NCI-H1417 treated with DMSO at 0.1 percent for 48 hours (cell line): ENCODE data around the gene TUBGCP6.

Source experiments
- DNase-seq: peaks from one replicate; lab custom pipeline; 2025; lab: John Stamatoyannopoulos, UW

Gene TUBGCP6

DNA sequence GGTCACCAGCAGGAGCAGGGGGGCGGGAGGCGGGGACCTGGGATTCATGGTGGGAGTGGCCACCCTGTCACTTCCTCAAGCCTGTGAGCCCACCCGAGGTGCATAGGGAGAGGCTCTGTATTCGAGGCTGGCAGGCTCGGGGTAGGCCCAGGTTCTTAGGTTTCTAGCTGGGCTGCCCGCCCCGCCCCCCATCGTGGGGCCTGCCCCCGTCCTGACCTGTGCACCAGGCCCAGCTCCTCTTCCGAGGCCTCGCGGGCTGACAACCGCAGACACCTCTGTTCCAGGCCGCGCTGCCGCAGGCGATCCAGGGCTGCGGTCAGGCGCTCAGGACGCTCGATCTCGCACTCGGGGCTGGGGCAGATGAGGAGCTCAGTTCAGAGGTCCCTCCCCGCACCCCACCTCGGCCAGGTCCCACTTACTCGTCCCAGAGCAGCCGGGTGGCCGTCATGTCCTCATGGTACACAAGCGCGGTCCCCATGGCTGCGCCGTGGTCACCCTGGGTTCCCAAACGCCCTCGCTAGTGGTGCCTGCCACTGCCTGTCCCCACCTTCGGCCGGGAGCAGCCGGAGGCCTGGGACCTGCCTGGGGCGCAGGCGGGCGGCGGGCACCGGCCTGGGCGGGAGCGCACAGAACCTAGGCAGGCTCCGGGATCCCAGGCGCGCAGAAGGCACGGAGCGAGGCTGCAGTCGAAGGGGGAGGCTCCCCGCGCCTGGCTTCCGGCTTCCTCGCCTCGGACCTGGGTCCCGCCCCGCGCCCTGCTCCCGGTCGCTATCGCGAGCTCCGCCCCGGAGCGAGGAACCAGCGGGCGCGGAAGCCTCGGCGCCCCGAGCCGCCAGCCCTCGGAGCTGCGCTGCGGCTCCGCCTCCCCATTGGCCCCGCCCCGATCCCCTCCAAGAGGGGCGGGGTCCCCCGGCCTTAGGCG lies 6.0 kb upstream of the TUBGCP6 start, which contains the start of gene HDAC10:
Gene HDAC10 (minus strand): TSS at position 711 of the 922 bp plus-strand sequence. CDS start 233 bp downstream, at position 478.
- no peak for DNase-seq

DNA sequence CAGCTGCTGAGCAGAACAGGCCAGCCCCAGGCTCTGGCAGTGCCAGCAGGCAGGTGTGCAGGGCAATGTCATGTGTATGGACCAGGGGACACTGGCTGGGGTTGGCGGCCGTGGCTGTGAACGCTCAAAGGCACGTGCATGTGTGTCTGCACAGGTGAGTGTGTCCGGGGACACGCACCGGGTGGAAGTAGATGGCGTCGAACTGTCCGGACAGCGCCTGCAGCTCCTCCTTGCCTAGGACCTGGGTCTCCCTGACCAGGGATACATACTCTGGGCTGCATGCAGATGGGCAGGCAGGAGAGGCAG lies 5.4 kb upstream of the TUBGCP6 start:
- no peak for DNase-seq

DNA sequence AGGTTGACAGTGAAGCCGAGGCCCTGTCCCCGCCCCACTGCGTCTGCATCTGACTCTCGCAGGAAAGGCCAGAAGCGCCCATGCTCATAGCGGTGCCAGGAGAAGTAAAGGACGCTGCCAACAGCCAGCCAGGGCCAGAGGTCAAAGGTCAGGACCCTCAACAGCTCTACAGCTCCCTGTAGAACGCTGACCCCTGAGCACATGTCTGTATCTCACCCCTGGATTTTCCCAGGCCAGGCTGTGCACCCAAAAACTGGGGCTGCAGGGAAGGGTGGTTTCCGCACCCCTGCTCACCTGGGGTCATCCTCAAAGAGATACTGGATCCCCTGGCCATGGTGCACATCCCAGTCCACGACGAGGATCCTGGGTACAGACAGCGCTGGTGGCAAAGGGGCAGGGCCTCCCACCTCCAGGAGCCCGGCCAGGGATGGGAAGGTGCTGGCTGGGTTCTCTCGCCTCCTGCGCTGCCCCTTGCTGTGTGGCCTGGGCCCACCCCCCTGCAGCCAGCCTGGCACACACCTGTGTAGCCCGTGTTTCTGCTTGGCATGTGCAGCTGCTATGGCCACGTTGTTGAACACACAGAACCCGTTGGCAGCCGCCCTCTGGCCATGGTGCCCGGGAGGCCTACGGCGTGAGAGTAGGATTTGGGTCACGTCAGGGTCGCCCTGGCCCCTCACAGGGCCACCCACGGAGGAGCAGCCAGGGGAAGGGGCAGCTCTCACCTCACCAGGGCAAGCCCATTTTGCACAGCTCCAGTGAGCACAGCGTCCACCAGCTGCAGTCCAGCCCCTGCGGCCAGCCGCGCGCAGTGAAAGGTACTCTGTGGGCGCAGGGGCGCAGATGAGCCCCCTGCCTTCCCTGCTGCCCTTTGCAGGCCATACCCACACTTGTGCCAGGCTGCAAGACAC lies 4.8 kb upstream of the TUBGCP6 start:
- no peak for DNase-seq

DNA sequence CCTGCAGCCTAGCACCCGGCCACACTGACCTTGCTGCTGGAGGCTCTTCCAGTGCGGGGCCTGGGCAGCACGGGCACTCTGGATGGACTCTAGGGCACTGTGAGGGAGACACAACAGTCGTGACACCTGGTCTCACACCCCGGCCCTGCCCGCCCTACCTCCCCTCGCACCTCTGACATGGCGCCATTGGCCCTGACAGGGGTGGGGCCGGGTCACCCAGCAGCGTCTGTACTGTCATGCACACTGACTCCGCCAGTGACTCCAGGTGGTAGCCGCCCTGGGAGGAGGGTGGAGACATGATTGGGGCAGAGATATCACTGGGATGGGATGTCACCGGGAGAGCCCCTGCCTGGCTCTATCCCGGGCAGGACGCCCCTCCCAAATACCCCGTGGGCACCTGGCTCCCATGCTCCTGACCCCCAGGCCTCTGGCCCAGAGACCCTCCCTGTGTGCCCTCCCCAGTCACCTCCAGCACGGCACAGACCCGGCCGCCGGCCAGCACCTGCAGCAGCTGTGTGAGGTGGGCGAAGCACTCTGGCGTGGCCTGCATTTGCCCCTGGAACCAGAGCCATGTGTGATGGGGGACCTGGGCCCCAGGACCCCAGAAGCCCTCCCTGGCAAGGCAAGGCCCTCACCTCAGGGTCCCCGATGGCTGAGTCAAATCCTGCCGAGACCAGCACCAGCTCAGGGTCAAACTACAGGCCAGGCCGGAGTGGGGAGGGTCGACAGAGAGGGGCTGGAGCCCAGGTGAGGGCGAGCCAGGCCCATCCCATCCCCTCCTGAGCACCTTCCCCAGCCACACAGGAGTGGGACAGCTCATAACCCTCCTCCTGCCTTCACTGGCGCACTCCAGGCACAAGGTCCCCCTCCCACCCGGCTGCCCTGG lies 3.6 kb upstream of the TUBGCP6 start:
- no peak for DNase-seq

DNA sequence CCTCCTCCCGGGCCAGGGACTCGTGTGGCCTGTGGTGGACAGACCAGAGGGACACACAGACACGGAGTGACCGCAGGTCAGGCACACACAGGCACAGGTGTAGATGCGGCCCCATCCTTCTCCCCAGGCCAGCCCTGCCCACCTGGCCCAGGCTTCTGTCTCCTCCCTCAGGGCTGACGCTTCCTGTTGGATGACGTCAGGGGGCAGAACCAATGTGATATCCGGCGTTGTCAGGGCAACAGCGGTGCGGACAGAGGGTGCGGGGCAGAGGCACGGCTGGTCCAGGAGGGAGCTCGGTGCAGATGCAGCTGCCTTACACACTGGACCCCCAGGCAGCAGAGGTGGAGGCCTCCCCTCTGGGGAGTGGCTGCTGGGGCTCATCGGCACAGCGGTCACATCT lies 2.9 kb upstream of the TUBGCP6 start:
- DNase-seq: no peak

DNA sequence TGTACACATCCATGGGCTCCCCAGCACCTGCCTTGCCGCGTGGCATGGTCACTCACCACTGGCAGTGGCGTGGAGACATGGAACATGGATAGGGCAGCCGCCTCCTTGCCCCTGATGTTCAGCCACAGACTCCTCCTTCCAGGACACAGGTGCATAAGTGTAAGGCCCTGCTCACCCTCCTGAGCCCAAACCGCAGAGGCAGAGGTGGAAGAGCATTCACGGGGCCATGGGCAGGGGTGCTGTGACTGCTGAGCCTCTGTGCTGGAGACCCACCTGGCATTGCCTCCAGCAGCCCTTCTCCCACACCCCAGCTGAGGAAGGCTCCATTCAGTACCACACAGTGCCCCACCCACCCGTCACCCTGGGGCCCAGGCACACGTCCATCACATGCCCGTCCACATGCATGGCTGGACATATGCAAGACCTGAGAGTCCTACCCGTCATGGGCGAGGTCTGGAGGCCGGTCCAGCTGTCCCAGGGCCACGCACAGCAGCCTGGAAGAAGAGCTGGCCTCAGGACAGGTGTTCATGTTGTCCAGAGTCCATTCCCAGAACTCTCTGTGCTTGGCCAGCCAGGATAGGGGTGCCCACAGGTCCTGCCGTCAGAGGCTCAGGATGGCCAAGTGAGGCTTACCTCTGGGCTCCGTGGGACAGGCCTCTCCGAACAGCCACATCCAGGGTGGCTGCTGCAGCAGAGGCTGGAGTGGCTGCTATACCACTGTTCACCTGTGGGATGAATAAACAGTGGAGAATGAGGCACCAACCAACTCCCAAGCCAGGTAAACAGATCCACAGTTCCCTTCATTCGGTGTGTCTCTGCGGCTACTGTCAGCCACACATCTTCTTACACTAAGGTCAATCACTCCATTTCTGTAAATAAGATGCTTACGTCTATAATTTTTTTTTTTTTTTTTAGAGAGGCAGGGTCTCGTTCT lies 1.7 kb upstream of the TUBGCP6 start:
- no peak for DNase-seq

DNA sequence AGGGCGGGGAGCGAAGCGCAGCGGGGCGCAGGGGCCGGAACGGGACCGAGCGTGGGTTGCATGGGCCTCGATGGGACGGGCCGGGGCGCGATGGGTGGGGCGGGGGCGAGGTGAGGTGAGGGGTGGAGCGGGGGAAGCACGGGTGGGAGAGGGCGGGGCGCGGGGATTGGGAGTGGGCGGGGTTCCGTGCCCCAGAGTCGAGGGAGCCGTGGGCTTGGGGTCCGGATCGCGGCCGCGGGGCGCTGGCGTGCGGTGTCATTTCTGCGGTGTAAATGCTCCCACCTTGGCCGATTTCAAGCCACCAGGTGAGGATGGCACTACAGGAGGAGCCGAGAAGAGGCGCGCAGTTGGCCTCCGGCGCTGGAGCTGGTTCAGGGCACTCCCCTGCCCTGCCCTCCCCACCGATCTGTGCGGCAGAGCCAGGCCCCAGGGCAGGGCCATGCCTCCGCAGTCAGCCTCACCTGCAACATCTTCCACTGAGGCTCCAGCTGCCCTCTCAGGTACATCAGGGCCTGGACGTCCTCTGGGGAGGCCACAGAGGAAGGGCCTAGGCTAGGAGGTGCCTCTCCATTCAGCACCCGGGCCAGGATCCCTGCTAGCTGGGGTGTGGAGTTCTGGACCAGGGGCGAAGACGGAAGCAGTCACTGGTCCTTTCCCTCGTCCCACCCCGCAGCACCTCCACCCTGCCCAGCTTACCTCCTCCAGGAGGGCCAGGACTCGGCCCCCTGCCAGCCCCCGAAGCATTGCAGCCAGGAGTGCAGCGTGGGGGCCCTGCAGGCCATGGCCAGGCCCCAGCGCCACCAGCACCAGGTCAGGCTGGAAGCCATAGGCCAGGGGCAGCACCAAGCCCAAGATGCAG lies 620 bp upstream of the TUBGCP6 start:
- DNase-seq: no peak

DNA sequence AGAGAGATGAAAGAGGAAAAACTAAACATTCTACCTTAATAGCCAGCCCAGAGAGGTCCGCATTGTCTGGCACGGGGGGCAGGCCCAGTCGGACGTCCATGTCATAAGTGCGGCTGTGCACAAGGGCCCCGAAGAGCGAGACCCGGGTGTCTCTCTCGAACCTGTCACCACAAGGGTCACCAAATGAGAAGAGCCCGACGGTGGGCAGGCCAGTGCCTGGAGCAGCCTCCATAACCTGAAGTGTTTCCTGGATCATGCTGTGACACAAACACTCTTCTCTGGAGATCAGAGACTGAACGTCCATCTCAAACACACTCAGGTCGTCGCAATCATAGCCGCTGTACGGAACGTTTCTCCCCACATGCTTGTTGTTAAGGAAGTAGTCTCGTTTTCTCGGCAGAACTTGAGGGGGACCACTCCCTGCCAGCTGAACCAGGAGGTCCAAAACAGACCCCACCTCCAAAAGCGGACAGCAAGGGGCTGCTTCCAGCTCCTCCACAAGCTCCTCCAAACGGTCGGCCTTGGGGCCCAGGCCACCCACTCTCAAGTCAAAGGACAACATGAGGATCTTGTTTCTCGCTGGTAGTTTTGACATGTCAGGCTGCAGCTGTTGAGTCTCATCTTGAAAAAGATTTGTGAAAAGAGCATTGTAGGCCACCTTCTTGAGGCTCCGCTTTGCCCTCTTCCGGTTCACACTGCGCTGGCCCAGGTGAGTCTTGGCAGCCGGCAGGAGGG lies 971 bp downstream of the TUBGCP6 start:
- DNase-seq: no peak

DNA sequence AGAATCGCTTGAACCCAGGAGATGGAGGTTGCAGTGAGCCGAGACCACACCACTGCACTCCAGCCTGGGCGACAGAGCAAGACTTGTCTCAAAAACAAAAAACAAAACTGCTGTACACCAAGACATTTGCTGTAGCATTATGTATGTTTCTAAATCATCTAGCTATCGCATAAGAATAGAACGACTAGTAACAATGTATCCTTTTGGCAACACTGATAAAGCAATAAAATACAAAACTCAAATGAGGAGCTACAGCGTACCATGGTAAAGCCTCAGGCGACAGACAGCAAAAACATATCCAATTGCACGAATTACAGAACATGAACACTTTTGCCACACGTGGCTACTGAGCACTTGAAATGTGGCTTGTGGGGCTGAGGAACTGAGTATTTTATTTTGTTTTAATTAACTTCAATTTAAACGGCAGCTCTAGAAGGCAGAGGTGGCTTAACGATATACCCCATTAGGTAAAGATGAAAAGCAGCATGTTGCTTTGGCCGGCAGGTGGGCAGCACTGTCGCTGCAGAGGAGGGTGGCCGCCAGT lies 2.3 kb downstream of the TUBGCP6 start:
- no peak for DNase-seq

DNA sequence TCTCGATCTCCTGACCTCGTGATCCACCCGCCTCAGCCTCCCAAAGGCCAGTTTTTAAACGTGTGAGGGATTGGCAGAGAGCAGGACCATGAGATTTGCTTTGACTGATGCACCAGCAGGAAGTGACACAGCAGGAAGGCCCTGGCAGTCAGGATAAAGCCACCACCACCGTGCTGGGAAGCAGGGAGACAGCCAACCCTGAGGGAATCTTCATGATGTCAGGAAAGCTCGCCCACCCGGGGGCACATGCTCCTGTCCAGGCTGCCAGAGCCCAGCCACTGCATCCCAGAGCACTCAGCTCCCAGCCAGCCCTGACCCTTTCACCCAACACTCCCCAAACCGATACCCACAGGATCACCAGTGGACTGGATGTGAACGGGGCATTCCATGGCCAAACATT lies 6.1 kb downstream of the TUBGCP6 start:
- no peak for DNase-seq

DNA sequence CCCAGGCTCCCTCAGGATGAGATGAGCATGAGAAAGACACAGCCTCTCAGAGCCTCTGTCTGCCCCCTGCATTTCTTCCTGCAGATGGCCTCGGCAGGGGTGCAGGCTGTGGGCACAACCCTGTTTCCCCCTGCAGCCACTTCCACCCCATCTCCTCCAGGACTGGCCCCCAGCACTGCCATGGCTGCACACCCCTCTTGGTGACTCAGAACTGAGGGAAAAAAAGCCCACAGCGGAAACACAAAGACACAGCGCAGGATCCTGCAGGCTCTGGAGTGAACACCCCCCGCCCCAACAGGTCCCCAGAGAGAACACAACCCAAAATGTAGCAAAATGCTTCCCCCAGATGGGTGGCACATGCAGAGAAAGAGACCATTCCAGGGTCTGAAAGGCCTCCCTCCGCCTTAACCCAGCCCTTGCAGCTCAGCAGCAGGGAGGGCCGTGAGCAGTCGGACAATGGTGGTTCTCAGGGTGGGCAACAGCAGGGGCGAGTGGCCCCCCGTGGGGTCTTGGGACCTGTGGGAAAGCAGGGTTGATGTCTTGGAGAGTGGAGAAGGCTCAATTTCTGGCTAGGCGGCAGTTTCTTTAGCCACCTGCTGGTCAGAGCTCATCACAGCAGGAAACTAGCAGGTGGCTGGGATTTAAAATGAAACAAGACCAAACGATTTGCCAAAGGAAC lies 8.0 kb downstream of the TUBGCP6 start:
- no peak for DNase-seq

DNA sequence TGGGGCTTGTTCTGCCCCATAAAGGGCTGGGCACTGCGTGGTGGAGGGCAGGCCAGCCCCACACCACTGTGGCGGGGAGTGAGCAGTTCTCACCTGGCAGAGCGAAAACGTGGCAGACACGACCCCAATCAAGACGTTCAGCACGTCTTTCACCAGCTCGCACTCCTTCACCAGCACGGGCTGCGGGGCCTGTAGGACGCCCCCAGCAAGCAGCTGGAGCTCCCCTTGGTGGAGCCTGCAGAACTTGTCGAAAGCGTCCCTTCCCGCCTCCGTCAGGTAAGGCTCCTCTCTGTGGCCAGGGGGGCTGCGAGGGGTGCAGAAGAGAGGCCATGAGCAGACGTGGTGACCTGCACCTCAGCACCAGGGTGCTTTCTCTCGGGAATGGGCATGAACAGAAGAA lies 11.6 kb downstream of the TUBGCP6 start:
- no peak for DNase-seq

DNA sequence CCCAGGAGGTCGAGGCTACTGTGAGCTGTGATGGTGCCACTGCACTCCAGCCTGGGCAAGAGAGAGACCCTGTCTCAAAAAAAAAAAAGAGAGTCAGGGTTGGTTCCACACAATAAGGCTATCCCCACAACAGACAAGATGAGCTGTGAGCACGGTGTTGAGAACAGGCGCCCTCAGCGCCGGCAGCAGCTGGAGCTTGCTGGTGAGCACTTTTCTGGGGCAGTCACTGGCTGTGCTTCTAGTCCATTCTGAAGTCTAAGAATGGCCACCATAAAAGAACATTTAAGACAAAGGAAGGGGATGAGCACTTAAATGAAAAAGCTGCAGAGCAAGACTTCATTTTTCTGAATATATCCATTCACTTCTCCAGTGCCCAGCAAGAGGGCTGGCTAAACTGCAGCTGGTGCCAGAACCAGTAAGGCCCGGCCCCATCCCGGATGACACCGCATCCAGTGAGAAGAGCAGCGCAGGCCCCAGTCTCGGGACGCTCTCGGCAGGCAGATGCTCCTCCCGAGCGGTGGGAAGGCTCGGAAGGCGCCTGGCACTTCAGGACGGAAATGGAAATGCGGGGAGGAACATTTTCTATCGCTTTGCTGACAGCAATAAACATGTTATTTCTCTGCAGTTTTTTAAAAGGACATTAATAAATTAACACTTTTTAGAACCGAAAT lies 12.2 kb downstream of the TUBGCP6 start:
- no peak for DNase-seq

DNA sequence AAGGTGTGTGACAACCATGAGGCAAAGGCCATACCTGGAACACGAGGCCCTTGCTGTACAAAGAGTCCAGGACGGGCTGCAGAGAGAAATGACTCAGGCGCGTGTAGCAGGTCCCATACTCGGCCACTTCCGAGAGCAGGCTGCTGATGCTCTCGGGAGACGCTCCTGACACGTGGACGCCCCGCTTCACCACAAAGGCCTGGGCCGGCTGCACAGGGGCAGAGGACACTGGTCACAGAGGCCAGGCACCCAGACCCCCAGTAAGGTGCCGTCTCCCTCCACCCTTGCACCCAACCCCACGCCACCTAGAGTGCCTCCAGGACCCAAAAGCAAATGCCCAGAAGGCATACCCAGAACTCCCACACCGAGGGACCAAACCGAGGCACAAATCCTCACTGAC lies 15.5 kb downstream of the TUBGCP6 start:
- DNase-seq: no peak

DNA sequence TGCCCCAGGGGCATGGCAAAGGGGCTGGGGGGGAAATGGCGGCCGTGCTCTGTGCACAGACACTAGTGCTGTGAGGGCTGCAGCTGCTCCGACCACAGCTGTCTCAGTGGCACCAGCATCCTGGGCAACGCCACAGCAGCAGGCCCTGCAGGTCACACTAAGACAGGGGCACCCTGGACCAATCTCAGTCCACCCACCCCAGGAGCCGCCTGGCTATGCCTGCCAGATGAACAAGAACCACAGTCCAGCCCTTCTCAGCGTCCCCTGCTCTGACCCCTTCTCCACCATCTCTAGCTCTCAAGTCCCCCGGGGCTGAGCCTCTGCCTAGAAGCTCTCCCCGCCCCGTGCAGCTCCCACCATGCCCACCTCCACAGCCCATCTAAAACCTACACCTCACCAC lies 16.5 kb downstream of the TUBGCP6 start:
- no peak for DNase-seq

DNA sequence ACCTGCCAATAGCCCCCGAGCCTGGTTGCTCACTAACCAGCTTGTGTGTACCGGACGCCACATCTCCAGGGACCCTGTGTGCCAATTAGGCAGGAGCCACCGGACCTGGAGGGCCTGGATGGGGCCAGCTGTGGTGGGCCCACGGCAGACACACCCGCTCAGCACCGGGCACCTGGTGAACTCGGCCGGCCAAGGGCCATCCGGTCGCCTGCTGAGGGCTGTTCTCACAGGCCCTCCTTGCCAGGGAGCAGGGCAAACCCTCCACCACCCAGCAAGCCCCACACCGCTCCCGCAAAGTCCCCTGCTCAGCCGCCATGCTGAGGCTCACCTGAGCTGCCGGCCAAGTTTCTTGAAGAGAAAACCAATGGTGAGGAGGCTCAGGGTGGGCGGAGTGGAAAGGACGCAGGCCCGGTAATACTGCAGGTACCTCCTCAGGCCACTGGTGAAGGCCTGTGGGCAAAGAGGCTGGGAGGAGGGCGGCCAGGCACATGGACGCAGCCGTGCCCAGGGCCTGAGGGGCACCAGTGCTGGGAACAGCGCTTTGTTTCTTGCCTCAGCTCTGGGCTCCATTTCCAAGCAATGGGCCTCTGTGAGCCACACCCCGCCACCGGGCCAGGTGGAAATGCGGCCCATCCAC lies 17.1 kb downstream of the TUBGCP6 start:
- no peak for DNase-seq

DNA sequence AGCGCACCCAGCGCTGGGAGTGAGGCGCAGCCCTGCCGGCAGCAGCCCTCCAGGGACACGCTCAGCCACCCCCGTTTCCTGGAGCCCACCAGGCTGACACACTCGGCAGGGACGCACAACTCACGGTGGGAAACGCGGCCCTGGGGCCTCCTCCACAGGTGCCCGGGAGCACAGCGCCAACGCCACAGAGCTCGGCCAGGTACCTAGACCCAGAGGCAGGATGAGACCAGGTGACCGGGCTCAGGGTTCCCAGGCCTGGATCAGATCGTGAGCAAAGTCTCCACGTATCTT lies 18.0 kb downstream of the TUBGCP6 start:
- no peak for DNase-seq
